ENCODE data around the gene HS3ST4. TPM values are rescaled to one million over a fixed set of nuclear protein-coding genes. Genes with fewer than 3 reads are reported as not detected.

The HS3ST4 gene
- total RNA-seq, 2 donors from 2014 or later, result not detected

GRCh38 chr16:25798065-25798464, 106.3 kb downstream of the HS3ST4 start:
- intact Hi-C loops (cut with DNase I), result no loop called here
- TF ChIP-seq CTCF (IDR thresholded peaks at IDR 0.05), result no peak
- Histone ChIP-seq H3K4me1 (no peaks in the 10 kb centered on the region), H3K9ac (ENCODE audit: low read depth in 2 of 2, low read length in 2 of 2) (no peak overlapping the region), H3K27ac (no peak overlapping the region), H3K36me3 (no peaks in the 10 kb centered on the region), H3K9me3 (no peaks in the 10 kb centered on the region), H3K27me3 (no peaks in the 10 kb centered on the region), H3K4me3 (no peak overlapping the region)
- no peak for DNase-seq

GRCh38 chr16:25799816-25800215, 108.1 kb downstream of the HS3ST4 start:
- H3K4me1 ChIP-seq, result no peaks in the 10 kb centered on the region
- H3K9me3 ChIP-seq, result no peaks in the 10 kb centered on the region
- no peak overlapping the region for H3K27ac ChIP-seq
- TF ChIP-seq CTCF (IDR thresholded peaks at IDR 0.05), result no peak
- no peak for DNase-seq
- H3K36me3 ChIP-seq, result no peaks in the 10 kb centered on the region
- intact Hi-C loops (cut with DNase I), result no loop called here
- no peak overlapping the region for H3K4me3 ChIP-seq
- no peak overlapping the region for H3K9ac ChIP-seq (ENCODE audit: low read depth in 2 of 2, low read length in 2 of 2)
- H3K27me3 ChIP-seq, result no peaks in the 10 kb centered on the region

GRCh38 chr16:25812215-25812614, 120.5 kb downstream of the HS3ST4 start:
- Histone ChIP-seq H3K9ac (ENCODE audit: low read depth in 2 of 2, low read length in 2 of 2) (no peak overlapping the region), H3K36me3 (no peaks in the 10 kb centered on the region), H3K27ac (no peak overlapping the region), H3K4me3 (no peak overlapping the region), H3K4me1 (no peaks in the 10 kb centered on the region), H3K27me3 (no peaks in the 10 kb centered on the region), H3K9me3 (no peaks in the 10 kb centered on the region)
- intact Hi-C loops (cut with DNase I), result no loop called here
- TF ChIP-seq CTCF (IDR thresholded peaks at IDR 0.05), result no peak
- DNase-seq, result no peak

GRCh38 chr16:25817295-25817694, 125.5 kb downstream of the HS3ST4 start:
- no peak overlapping the region for H3K4me3 ChIP-seq
- intact Hi-C loops (cut with DNase I), result no loop called here
- no peaks in the 10 kb centered on the region for H3K27me3 ChIP-seq
- no peak for TF ChIP-seq CTCF (IDR thresholded peaks at IDR 0.05)
- DNase-seq, result no peak
- H3K27ac ChIP-seq, result no peak overlapping the region
- H3K9ac ChIP-seq (ENCODE audit: low read depth in 2 of 2, low read length in 2 of 2), result no peak overlapping the region
- no peaks in the 10 kb centered on the region for H3K4me1 ChIP-seq
- no peaks in the 10 kb centered on the region for H3K36me3 ChIP-seq
- H3K9me3 ChIP-seq, result no peaks in the 10 kb centered on the region

GRCh38 chr16:25817876-25818275, 126.1 kb downstream of the HS3ST4 start:
- DNase-seq, result no peak
- Histone ChIP-seq H3K36me3 (no peaks in the 10 kb centered on the region), H3K9ac (ENCODE audit: low read depth in 2 of 2, low read length in 2 of 2) (no peak overlapping the region), H3K4me3 (no peak overlapping the region), H3K27me3 (no peaks in the 10 kb centered on the region), H3K4me1 (no peaks in the 10 kb centered on the region), H3K27ac (no peak overlapping the region), H3K9me3 (no peaks in the 10 kb centered on the region)
- intact Hi-C loops (cut with DNase I), result no loop called here
- TF ChIP-seq CTCF (IDR thresholded peaks at IDR 0.05), result no peak

GRCh38 chr16:25823891-25824290, 132.1 kb downstream of the HS3ST4 start:
- TF ChIP-seq CTCF (IDR thresholded peaks at IDR 0.05), result no peak
- Histone ChIP-seq H3K9me3 (no peaks in the 10 kb centered on the region), H3K36me3 (no peaks in the 10 kb centered on the region), H3K9ac (ENCODE audit: low read depth in 2 of 2, low read length in 2 of 2) (no peak overlapping the region), H3K27ac (no peak overlapping the region), H3K4me3 (no peak overlapping the region), H3K4me1 (no peaks in the 10 kb centered on the region), H3K27me3 (no peaks in the 10 kb centered on the region)
- DNase-seq, result no peak
- intact Hi-C loops (cut with DNase I), result no loop called here
